GM12874 (cell line): ENCODE measurements around the gene TRAPPC13.

Source experiments
- TF ChIP-seq, protein P1 (sequence below): IDR thresholded peaks from 2 replicates; pipeline ENCODE4 v1.5.1; 2011; ENCODE audit warnings: low read depth, mild to moderate bottlenecking, control low read depth, low read length, moderate library complexity; ENCODE audit not compliant: insufficient read depth

The TRAPPC13 gene

DNA sequence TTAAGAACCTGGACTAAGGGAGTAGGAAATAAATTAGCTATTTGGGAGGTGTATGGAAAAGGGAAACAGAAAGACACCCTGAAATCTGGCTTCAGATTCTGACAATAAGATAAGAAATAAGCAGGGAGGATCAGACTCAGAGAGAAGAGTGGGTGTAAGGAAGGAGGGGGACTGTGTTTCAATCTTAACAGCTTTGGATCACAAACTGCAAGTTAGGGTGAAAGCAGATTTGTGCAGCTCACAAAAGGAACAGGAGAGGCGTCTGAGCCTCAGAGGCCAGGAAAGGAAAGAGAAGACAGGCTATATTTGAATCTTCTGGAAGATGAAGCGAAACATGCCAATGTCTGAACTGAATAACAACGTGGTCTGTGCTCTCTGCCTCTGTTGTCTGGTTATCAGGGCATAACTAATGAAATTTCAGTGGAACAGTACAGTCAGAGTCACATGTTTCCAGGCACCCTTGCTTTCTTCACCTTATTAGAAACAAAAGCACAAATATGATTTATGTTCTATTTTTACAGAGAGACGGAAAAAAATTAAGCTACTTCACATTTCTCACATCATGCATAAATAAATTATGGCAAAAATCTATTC, 70.4 kb downstream of the TRAPPC13 start:
- TF ChIP-seq, protein P1, sequence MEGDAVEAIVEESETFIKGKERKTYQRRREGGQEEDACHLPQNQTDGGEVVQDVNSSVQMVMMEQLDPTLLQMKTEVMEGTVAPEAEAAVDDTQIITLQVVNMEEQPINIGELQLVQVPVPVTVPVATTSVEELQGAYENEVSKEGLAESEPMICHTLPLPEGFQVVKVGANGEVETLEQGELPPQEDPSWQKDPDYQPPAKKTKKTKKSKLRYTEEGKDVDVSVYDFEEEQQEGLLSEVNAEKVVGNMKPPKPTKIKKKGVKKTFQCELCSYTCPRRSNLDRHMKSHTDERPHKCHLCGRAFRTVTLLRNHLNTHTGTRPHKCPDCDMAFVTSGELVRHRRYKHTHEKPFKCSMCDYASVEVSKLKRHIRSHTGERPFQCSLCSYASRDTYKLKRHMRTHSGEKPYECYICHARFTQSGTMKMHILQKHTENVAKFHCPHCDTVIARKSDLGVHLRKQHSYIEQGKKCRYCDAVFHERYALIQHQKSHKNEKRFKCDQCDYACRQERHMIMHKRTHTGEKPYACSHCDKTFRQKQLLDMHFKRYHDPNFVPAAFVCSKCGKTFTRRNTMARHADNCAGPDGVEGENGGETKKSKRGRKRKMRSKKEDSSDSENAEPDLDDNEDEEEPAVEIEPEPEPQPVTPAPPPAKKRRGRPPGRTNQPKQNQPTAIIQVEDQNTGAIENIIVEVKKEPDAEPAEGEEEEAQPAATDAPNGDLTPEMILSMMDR, result no peak

DNA sequence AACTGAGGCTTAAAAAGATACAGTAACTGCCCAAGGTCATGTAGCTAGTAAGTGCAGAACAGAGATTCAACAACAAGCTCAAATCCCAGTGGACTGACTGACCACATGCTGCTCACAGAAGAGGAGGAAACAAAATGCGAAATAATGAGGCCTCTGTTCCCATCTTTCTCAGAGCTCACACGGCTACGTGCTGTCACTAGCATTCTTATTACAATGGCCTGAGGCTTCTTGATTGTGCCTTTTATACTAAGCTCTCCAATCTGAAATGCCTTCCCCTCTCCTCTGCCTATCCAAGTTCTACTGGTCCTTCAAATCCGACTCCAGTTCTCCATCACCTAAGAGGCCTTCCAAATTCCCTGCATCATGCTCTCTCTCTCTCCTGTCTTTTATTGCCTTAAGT, 71.1 kb downstream of the TRAPPC13 start:
- TF ChIP-seq, protein P1, result no peak

DNA sequence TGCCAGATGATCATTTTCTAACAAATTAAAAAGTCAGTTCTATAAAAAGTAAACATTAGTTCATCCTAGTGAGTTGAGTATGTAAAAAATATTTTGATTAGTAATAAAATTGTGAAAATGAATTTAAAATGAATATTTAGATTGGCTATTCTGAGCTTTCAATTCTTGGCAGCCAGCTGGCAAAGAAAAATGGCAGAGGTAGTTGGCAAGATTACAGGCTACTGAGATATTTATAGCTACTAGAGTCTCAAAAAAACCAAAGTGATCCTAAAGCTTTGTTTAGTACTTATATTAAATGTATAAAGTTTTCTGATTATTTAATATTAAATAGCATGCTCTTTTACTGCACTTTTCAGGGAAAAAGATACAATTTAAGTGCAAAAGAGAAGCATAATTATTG, 72.1 kb downstream of the TRAPPC13 start:
- TF ChIP-seq, protein P1, result no peak

DNA sequence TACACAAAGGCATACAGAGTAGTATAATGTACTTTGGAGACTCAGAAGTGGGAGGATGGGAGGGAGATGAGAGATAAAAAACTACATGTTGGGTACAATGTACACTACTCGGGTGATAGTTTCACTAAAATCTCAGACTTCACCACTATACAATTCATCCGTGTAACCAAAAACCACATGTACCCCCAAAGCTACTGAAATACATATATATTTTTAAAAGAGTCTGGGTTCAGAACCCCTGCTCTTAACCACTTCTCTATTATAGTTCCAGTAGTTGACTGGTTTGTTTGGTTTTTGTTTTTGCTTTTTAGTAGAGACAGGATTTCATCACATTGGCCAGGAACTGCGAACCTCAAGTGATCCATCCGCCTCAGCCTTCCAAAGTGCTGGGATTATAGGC, 74.5 kb downstream of the TRAPPC13 start:
- TF ChIP-seq, protein P1, result no peak

DNA sequence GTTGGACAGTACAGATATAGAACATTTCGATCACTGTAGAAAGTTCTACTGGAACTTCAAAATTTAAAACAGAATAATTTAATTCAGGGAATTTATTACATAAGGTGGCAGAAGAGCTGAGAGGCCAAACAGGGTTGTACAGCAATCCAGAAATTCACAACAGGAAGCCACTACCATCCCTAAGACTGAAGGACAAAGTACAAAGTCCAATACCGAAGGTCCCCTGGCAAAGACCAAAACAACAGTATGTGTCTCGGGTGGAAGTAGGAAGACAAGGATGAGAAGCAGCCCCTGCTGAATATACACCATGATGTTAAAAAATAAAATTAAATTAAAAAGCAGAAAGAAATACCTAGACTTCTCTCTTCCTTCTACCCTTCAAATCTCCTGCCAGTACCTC, 77.2 kb downstream of the TRAPPC13 start:
- TF ChIP-seq, protein P1, result no peak

DNA sequence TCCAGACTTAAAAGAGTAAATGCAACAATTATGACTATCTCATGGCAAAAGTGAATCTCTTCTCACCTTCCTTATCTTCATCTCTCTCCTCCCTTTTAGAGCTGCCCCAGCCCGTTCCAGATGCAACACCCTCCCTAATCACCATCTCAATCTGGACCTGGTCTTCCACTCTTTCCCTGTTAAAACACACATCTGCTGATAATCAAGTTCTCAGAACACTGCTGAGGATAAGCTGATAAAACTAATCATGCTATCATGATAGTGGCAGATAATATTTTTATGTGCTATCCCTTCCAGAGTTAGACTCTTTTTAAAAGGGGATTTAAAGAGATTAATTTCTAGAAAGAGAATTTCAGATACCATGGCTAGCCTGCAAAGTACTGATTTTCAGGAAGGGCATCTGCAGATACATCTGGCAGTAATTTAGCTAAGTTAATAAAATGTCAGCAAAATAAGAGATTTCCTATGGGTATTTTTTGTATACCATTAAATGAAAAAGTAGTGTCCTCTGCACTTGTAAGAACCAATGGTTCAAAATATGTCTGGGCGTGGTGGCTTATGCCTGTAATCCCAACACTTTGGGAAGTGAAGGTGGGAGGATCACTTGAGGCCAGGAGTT, 79.9 kb downstream of the TRAPPC13 start:
- TF ChIP-seq, protein P1, result no peak

DNA sequence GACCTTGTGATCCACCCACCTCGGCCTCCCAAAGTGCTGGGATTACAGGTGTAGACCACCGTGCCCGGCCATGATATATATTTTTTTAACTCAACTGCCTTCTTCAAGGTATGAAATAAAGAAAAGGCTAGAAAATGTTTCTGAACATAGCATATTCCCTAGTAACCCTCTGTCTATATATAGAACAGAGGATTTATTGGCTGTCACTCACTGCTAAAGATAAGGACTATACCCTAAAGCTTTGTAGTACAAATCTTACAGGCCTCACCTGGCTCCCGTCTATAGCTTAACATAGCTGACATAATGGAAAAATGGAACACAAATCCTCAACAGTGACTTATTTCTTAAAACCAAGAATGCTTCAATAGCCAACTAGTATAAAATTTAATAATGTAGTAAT, 82.8 kb downstream of the TRAPPC13 start:
- TF ChIP-seq, protein P1, result no peak
